CD4-positive, alpha-beta T cell treated with Interleukin-10 for 1 hour (primary cell): Measurements from ENCODE around the gene TWSG1.
"Not testable (repeated sequence)": the region's sequence is repeated elsewhere in the genome, so short reads cannot be mapped to it uniquely, and the experiment has no call there.

Experiments used
- DNase-seq: peaks from one replicate; pipeline ENCODE4 v3.0.0-alpha.2; 2020

The TWSG1 gene

DNA sequence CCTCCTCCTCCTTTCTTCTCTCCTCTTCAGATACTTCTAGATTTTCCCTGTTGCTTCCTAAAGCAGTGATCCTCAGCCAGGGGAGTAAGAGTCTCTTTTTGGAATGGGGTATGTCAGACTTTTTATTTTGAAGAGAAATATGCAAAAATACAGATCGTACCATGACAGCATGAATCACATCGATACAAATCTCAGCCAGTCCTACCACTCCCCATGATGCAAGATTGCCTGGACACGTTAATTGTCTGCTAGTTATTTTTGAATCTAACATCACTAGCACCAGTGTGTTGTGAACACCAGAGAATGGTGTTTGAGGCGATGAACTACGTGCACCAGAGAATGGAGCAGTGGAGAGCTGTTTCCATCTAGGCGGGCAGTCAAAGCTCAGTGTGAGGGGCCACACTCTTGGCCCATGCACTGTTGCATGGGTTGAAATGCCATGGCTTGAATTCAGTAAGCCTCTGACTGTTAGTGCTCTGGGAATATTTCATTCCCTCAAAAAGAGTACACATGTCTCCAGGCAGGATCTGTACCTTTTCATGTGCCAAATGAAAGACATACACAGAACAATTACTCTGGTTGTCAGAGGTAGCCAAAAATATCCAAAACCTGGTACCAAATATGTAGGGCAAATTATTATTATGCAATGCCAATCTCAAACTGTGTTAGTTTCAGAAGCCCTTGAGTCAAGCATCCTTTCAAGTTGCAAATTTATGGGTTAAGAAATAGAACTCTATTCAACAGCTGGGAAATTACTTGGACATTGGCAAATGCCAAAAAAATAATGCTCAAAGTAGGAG, 94.5 kb downstream of the TWSG1 start:
- no peak for DNase-seq

DNA sequence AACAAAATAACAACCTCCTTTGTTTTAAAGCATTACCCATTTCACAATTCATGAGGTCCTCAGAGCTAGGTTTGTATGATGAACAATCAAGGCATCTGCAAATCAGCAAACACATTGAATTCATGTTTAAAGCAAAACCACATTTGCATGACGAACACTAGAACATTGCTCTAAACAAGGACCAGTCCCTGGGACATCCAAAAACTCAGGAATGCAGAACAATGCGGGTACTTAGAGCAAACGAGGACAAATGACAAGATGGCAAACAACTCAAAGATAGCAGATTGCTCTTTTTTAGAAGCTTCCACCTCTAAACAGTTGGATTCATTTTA, 95.1 kb downstream of the TWSG1 start:
- DNase-seq = no peak

DNA sequence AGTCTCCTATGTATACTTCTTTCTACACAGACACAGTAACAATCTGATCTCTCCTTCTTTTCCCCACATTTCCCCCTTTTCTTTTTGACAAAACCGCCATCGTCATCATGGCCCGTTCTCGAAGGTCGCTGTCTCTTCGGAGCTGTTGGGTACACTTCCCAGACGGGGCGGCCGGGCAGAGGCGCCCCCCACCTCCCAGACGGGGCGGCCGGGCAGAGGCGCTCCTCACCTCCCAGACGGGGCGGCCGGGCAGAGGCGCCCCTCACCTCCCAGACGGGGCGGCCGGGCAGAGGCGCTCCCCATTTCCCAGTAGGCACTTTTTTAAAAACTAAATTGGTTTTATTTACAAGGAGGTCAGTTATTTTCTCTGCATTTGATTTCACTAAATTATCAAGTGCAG, 95.7 kb downstream of the TWSG1 start:
- not testable (repeated sequence) for DNase-seq

DNA sequence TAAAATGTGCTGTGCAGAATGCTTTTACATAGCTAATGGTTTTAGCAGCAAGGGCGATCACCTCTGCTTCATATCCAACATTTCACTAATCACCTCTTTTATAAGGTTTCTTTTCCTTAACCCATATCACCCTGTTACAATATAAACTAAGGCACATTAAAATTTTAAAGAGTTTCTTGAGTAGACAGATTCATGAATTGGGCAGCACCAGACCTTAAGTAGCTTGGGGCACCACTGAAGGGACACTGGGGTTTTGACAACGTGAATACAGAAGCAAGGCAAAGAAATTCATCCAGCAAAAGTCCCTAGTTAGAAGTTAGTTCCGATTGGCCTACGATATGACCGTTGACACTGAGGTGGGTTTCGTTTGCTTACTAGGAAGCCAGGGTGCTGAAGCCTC, 96.7 kb downstream of the TWSG1 start:
- no peak for DNase-seq

DNA sequence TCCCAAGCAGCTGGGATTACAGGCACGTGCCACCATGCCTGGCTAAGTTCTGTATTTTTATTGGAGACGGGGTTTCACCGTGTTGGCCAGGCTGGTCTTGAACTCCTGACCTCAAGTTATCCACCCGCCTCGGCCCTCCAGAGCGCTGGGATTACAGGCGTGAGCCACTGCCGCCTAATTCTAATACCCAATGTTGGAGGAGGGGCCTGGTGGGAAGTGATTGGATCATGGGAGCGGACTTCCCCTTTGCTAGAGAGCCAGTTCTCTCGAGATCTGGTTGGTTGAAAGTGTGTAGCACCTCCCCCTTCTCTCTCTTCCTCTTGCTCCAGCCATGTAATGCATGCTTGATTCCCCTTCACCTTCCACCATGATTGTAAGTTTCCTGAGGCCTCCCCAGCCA, 98.5 kb downstream of the TWSG1 start:
- not testable (repeated sequence) for DNase-seq

DNA sequence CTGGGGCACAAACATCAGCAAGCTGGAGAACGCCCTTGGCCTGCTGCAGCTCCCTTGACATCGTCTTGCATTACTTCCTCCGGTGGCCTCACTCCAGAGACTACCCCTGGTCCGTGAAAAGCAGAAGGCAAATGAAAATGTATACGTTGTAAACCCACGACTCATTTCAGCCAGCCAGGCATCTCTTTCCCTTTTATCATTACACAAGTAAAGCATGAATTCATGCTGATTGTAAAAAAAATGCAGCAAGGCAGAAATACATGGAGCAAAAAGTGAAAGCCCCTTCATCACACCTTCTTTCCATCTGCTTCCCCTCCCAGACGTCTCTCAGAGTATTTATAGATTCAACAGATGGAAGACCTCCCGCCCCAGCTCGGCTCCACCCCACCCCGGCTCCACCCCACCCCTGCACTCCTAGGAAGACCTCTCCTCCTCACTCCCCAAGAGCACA, 99.1 kb downstream of the TWSG1 start:
- DNase-seq = no peak

DNA sequence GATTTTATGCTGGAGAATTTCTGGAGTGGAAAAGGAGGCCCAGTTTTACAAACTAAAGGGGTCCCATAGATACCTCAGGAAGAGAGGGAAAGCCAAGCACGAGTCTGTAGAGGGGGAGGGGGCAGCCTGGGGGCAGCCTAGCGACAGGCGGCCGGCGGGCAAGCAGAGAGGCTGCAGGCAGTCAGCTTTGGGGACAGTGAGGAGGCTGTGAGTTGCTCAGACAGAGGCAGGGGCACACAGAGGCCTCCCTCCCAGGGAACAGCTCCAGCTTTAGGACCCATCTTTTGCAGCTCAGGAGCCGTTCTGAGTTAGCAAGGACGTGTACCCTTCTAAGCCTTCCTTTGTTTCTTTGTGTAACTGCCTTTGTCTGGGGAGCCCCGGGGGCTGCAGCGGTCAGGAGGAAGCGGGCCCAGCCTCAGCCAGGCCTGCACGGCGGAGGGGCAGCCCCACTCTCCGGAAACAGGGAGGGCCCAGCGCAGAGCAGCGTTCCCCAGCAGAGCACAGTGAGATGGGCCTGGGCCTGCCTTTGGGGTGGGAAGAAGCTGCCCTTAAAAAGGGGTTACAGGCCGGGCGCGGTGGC, 99.6 kb downstream of the TWSG1 start:
- DNase-seq = no peak

DNA sequence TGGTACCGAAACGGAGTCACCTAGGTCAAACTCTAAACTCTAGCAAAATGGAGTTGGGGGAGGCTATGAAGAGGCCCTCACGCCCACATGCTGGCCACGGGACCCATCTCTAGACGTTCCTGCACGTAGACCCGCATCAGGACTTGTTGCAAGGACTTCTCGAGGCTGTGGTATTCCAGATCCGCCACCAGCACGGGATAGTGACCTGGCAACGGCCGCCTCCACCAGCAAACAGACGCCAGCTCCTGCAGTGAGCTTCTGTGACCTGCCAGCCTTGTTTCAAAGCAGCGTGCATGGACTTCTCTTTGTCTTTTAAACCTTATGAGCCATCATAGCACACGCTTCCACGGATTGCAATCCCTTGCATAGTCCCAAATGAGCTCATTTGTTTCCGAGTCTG, 100.5 kb downstream of the TWSG1 start:
- no peak for DNase-seq

DNA sequence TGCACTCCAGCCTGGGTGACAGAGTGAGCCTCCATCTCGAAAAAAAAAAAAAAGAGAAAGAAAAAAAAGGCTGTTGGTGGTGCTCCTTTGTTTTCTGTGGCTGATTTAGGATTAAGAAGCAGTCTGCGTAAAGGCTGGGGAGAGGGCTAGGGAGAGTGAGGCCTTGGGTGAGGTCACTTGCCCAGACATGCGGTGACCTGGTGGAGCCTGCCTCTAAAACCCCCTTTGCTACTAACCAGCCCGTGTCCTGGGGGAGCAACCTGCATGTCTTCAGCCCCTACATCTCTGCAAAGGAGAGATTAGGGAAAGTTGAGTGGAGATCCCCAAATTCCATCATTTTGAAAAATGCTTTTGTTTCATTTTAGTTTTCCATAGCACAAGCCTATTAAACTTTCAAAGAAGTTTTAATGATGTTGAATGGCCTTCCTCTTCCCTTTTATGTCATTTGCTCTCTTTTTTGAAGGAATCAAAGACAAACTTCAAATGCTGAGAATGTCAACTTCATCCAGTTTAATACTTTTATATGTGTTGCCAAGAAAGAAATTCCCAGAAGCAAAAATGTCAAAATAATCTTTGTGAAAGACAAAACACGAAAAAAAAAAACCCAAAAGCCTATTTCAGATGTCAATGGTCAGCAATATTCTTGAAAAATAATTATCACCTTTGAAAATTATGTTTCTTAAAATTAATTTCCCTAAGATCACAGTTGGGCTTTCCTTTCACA, 101.8 kb downstream of the TWSG1 start:
- no peak for DNase-seq

DNA sequence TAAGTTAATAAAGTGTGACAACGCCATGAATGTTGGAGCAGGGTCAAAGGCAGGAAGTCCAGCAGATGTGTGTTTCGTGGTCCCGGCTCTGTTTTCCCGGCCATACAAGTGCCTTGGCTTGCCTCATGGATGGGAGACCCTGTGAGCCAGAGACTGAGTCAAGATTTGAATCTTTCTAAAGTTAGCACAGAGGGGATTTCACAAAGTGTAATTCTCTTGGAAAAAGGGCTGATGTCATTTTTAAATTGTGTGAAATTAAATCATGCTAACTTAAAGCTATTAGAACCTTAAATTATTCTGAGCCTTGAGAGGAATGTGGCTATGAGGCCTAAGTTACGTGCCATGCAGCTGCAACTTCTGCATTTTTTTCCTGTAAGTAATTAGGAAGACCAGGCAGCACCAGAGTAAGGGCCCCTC, 102.5 kb downstream of the TWSG1 start:
- DNase-seq = no peak

DNA sequence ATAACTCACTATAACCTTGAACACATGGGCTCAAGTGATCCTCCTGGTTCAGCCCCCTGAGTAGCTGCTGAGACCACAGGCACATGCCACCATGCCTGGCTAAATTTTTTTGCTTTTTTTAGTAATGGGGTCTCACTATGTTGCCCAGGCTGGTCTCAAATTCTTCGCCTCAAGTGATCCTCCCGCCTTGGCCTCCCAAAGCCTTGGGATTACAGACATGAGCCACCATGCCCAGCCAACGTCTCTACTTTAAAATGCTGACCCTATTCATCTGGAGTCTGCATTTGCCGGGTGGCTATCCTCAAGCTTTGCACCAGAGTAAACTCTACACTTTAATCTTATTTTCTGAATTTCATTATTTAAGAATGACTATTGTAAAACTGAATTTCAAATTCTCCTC, 103.1 kb downstream of the TWSG1 start:
- DNase-seq = no peak

DNA sequence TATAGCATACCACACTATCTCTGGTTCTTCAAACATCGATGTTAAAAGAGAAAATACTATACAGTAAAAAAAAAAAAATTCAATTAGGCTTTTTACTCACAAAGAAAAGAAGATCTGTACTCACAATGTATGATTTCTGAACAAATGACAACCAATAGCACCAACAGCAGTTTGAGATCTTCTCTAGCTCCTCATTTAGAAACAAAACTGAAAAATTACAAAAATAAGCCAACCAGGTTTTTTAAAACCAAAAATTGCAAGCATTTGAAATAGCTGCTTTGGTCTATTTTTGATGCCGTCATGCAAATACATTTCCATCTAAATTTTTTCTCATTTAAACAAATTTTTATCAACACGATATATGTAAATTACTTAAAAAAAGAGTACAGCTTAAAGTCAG, 106.5 kb downstream of the TWSG1 start:
- DNase-seq = no peak

DNA sequence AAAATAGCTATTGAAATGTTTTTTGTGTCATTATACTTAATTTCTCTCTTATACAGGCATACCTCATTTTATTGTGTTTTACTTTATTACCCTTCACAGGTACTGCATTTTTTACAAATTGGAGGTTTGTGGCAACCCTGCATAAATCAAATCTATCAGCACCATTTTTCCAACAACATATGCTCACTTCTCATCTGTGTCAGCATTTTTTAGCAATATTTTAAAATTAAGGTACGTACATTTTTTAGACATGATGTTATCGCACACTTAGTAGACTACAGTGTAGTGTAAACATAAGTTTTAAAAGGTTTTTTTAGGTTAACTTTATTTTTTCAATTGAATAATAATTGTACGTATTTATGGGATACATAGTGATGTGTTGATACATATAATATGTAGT, 110.0 kb downstream of the TWSG1 start:
- DNase-seq = no peak

DNA sequence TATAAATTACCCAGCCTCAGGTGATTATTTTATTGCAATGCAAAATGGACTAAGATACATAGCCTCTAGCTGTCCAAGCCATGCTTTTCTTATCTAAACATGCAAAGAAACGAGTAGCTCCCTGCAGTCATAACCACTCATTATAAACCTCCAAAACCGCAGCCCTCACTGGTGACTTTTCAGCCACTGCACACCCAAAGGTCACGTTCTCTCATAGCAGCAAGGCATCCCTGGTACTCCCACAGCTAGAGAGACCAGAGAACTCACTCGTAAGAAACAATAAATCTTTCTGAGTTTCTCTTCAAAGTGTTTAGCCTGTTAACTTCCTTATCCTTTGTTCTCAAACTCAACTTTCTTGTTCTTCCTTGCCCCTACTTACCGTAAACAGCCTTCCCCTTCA, 112.3 kb downstream of the TWSG1 start:
- no peak for DNase-seq

DNA sequence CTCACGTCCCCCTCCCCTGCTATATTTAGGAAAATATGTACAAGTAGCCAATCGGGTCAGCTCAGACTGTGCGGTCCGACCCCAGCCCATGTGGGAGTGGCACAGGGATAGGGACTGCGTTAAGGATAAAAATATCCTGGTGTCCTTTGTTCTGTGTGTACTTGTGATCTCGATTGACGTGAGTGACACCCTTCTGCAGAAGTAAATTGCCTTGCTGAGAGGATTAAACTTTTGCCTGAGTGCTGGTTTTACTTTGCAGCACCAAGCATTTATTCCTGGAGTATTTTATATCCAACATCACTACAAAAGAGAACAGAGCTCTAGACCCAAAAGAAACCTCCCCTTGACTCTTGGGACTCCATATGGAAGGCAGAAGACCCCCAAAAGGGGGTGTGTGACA, 112.8 kb downstream of the TWSG1 start:
- DNase-seq = no peak

DNA sequence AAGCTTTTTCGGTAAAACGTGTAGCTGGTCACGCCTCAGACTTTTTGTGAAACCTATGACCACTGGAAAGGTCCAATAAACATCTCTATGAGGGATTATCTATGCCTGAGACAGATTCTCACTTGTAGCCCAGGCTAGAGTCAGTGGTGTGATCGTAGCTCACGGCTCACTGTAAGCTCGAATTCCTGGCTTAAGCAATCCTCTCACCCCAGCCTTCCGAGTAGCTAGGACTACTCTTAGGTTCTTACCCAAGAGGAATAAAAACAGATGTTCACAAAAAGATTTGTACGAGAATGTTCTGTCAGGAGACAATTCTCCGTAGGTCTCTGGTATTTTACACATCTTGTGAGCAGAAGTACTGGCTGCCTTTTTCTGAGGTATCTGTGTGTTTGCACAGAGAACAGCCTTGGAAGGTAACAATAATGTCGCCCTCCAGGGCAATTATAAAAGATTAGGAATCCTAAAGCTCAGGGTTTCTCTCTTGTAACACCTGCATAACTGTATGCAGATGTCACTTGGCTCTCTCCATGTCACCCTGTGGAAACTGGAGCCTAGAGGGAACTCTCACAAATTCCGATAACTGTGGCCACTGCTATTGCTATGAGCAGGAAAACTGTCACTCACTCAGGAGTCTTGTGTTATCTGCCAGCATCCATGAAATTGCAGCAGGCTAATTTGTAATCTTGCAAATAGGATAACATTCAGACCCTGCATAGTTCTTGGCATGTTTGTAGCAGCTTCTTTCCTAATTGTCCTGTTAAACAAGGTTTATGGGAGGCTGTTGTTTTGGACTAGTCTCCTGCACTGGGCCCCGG, 115.2 kb downstream of the TWSG1 start:
- no peak for DNase-seq

DNA sequence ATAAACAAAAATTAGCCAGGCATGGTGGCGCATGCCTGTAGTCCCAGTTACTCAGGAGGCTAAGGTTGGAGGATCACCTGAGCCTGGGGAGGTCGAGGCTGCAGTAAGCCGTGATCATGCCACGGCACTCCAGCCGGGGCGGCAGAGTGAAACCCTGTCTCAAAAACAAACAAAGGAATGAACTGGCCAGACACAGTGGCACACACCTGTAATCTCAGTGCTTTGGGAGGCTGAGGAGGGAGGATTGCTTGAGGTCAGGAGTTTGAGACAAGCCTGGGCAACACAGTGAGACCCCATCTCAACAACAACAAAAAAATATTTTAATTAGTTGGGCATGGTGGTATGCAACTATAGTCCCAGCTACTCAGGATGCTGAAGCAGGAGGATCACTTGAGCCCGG, 116.3 kb downstream of the TWSG1 start:
- not testable (repeated sequence) for DNase-seq
